ENCODE results near the gene BCL6. TPM values are rescaled to one million over a fixed set of nuclear protein-coding genes. Genes with fewer than 3 reads are reported as not detected.

Gene BCL6
- total RNA-seq, 1 experiment from 2014 or later: 10.2 TPM

DNA sequence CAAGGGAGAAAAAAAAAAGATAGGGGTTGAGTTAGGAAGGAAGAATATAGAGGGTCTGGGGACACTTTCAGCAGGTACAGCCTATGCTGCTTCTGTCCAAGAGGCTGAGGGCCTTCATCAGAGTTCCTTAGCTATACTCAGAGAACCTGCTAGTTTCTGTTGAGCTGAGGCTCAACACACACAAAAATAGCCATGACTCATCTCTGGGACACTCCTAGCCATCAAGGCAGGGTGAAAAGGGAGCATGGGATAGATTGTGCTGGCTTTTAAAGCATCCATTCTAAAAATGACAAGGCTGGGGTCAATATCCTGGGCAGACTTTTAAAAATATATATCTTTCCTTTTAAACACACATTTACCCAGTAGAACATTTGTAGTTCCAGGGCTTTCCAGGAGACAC lies 40.1 kb downstream of the BCL6 start (continued):
- TF ChIP-seq, protein P1, sequence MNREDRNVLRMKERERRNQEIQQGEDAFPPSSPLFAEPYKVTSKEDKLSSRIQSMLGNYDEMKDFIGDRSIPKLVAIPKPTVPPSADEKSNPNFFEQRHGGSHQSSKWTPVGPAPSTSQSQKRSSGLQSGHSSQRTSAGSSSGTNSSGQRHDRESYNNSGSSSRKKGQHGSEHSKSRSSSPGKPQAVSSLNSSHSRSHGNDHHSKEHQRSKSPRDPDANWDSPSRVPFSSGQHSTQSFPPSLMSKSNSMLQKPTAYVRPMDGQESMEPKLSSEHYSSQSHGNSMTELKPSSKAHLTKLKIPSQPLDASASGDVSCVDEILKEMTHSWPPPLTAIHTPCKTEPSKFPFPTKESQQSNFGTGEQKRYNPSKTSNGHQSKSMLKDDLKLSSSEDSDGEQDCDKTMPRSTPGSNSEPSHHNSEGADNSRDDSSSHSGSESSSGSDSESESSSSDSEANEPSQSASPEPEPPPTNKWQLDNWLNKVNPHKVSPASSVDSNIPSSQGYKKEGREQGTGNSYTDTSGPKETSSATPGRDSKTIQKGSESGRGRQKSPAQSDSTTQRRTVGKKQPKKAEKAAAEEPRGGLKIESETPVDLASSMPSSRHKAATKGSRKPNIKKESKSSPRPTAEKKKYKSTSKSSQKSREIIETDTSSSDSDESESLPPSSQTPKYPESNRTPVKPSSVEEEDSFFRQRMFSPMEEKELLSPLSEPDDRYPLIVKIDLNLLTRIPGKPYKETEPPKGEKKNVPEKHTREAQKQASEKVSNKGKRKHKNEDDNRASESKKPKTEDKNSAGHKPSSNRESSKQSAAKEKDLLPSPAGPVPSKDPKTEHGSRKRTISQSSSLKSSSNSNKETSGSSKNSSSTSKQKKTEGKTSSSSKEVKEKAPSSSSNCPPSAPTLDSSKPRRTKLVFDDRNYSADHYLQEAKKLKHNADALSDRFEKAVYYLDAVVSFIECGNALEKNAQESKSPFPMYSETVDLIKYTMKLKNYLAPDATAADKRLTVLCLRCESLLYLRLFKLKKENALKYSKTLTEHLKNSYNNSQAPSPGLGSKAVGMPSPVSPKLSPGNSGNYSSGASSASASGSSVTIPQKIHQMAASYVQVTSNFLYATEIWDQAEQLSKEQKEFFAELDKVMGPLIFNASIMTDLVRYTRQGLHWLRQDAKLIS (CRISPR knock-in tag; IDR thresholded peaks at IDR 0.05; ENCODE audit: borderline replicate concordance): no peak
- TF ChIP-seq ESRRA (CRISPR knock-in tag; IDR thresholded peaks at IDR 0.05; ENCODE audit: borderline replicate concordance) (no peak), ZNF423 (CRISPR knock-in tag; IDR thresholded peaks at IDR 0.05) (no peak), ZNF416 (CRISPR knock-in tag; IDR thresholded peaks at IDR 0.05) (no peak), FOXJ3 (CRISPR knock-in tag; IDR thresholded peaks at IDR 0.05; ENCODE audit: borderline replicate concordance) (no peak), NR1H2 (CRISPR knock-in tag; IDR thresholded peaks at IDR 0.05) (no peak), ZNF396 (CRISPR knock-in tag; IDR thresholded peaks at IDR 0.05; ENCODE audit: borderline replicate concordance) (no peak)
- TF ChIP-seq, protein P2, sequence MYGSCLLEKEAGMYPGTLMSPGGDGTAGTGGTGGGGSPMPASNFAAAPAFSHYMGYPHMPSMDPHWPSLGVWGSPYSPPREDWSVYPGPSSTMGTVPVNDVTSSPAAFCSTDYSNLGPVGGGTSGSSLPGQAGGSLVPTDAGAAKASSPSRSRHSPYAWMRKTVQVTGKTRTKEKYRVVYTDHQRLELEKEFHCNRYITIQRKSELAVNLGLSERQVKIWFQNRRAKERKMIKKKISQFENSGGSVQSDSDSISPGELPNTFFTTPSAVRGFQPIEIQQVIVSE (CRISPR knock-in tag; IDR thresholded peaks at IDR 0.05; ENCODE audit: borderline replicate concordance): no peak
- TF ChIP-seq, protein P3, sequence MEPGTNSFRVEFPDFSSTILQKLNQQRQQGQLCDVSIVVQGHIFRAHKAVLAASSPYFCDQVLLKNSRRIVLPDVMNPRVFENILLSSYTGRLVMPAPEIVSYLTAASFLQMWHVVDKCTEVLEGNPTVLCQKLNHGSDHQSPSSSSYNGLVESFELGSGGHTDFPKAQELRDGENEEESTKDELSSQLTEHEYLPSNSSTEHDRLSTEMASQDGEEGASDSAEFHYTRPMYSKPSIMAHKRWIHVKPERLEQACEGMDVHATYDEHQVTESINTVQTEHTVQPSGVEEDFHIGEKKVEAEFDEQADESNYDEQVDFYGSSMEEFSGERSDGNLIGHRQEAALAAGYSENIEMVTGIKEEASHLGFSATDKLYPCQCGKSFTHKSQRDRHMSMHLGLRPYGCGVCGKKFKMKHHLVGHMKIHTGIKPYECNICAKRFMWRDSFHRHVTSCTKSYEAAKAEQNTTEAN (CRISPR knock-in tag; IDR thresholded peaks at IDR 0.05): no peak

DNA sequence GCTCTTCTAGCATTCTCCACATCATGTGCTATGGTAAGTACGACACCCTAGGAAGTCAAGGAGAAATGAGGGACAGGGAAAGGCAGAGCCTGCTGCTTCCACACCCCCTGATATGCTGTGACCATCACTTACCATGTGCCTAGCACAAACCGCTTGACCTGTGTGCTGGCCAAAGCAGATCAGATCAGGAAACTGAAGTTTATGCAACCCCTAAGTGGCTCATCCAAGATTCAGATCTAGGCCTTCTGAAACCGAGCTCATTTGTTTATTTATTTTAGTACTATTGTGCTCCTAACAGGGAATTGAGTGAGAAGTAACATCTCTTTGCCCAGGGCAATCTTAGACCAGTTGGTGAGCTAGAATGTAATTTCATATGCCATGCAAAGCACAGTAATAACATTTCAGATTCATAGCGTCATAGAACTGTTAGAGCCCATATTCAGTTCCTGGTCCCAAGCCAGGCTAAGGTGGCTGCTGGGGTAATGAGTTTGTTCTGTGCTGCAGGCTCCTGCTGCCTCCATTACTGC lies 42.7 kb downstream of the BCL6 start, which contains the start of gene RTP2:
RTP2 (minus strand) TSS at position 51 of the 527 bp plus-strand sequence. CDS start 429 bp downstream, outside the sequence.
- ChIA-PET CTCF (interaction anchor here (1.1 to 2.8 kb wide), 5 partner anchors 10 to 482 kb away, joined by 3 to 11 read pairs (median 6); no protein-coding TSS in a partner anchor), POLR2A (no interaction called here)
- ATAC-seq (no peak), DNase-seq (ENCODE audit: low spot score) (no peak)
- Mint-ChIP-seq H3K9me3 (no peaks in the 10 kb centered on the region), H3K4me3 (no peak within 1 kb of the TSS), H3K27ac (no peak within 1 kb of the TSS), H3K27me3 (ENCODE audit: low read depth) (no peaks in the 10 kb centered on the region), H3K36me3 (no peaks in the 10 kb centered on the region), H3K4me1 (no peaks in the 10 kb centered on the region)
- TF ChIP-seq ZNF121 (CRISPR knock-in tag; IDR thresholded peaks at IDR 0.05) (no peak), JAZF1 (CRISPR knock-in tag; IDR thresholded peaks at IDR 0.05) (no peak), ZNF416 (CRISPR knock-in tag; IDR thresholded peaks at IDR 0.05) (no peak), CREB1 (CRISPR knock-in tag; IDR thresholded peaks at IDR 0.05) (no peak), JUN (CRISPR knock-in tag; IDR thresholded peaks at IDR 0.05) (no peak)
- TF ChIP-seq, protein P4, sequence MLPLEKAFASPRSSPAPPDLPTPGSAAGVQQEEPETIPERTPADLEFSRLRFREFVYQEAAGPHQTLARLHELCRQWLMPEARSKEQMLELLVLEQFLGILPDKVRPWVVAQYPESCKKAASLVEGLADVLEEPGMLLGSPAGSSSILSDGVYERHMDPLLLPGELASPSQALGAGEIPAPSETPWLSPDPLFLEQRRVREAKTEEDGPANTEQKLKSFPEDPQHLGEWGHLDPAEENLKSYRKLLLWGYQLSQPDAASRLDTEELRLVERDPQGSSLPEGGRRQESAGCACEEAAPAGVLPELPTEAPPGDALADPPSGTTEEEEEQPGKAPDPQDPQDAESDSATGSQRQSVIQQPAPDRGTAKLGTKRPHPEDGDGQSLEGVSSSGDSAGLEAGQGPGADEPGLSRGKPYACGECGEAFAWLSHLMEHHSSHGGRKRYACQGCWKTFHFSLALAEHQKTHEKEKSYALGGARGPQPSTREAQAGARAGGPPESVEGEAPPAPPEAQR (CRISPR knock-in tag; IDR thresholded peaks at IDR 0.05): no peak
- TF ChIP-seq, protein P5, sequence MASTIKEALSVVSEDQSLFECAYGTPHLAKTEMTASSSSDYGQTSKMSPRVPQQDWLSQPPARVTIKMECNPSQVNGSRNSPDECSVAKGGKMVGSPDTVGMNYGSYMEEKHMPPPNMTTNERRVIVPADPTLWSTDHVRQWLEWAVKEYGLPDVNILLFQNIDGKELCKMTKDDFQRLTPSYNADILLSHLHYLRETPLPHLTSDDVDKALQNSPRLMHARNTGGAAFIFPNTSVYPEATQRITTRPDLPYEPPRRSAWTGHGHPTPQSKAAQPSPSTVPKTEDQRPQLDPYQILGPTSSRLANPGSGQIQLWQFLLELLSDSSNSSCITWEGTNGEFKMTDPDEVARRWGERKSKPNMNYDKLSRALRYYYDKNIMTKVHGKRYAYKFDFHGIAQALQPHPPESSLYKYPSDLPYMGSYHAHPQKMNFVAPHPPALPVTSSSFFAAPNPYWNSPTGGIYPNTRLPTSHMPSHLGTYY (CRISPR knock-in tag; IDR thresholded peaks at IDR 0.05): no peak
- TF ChIP-seq, protein P3 (CRISPR knock-in tag; IDR thresholded peaks at IDR 0.05): no peak
- TF ChIP-seq, protein P6, sequence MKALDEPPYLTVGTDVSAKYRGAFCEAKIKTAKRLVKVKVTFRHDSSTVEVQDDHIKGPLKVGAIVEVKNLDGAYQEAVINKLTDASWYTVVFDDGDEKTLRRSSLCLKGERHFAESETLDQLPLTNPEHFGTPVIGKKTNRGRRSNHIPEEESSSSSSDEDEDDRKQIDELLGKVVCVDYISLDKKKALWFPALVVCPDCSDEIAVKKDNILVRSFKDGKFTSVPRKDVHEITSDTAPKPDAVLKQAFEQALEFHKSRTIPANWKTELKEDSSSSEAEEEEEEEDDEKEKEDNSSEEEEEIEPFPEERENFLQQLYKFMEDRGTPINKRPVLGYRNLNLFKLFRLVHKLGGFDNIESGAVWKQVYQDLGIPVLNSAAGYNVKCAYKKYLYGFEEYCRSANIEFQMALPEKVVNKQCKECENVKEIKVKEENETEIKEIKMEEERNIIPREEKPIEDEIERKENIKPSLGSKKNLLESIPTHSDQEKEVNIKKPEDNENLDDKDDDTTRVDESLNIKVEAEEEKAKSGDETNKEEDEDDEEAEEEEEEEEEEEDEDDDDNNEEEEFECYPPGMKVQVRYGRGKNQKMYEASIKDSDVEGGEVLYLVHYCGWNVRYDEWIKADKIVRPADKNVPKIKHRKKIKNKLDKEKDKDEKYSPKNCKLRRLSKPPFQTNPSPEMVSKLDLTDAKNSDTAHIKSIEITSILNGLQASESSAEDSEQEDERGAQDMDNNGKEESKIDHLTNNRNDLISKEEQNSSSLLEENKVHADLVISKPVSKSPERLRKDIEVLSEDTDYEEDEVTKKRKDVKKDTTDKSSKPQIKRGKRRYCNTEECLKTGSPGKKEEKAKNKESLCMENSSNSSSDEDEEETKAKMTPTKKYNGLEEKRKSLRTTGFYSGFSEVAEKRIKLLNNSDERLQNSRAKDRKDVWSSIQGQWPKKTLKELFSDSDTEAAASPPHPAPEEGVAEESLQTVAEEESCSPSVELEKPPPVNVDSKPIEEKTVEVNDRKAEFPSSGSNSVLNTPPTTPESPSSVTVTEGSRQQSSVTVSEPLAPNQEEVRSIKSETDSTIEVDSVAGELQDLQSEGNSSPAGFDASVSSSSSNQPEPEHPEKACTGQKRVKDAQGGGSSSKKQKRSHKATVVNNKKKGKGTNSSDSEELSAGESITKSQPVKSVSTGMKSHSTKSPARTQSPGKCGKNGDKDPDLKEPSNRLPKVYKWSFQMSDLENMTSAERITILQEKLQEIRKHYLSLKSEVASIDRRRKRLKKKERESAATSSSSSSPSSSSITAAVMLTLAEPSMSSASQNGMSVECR (CRISPR knock-in tag; IDR thresholded peaks at IDR 0.05; ENCODE audit: borderline replicate concordance): no peak
- TF ChIP-seq, protein P7, sequence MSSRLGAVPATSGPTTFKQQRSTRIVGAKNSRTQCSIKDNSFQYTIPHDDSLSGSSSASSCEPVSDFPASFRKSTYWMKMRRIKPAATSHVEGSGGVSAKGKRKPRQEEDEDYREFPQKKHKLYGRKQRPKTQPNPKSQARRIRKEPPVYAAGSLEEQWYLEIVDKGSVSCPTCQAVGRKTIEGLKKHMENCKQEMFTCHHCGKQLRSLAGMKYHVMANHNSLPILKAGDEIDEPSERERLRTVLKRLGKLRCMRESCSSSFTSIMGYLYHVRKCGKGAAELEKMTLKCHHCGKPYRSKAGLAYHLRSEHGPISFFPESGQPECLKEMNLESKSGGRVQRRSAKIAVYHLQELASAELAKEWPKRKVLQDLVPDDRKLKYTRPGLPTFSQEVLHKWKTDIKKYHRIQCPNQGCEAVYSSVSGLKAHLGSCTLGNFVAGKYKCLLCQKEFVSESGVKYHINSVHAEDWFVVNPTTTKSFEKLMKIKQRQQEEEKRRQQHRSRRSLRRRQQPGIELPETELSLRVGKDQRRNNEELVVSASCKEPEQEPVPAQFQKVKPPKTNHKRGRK (CRISPR knock-in tag; IDR thresholded peaks at IDR 0.05; ENCODE audit: borderline replicate concordance): no peak

Measured in WTC11 (cell line).